HCT116 (cell line): ENCODE measurements around the gene ZNF783.

Experiments
- ATF3 ChIP-seq: IDR thresholded peaks from 2 replicates; pipeline ENCODE4 v1.6.1; 2012
- EZH2 ChIP-seq: fragments of 200-600 bp; sonication (generic); IDR thresholded peaks from 2 replicates; pipeline ENCODE4 v1.6.1; 2017; ENCODE audit warnings: antibody characterized with exemption, mixed run types
- EZH2phosphoT487 ChIP-seq: fragments of 200-600 bp; IDR thresholded peaks from 2 replicates; pipeline ENCODE4 v1.6.1; 2018; ENCODE audit warnings: antibody characterized with exemption, borderline replicate concordance
- JUND ChIP-seq: IDR thresholded peaks from 2 replicates; pipeline ENCODE4 v1.6.1; 2012
- POLR2A ChIP-seq: IDR thresholded peaks from 2 replicates; pipeline ENCODE4 v1.7.0; 2011; ENCODE audit warnings: borderline replicate concordance; ENCODE audit not compliant: insufficient read depth, insufficient read length; ENCODE audit errors: extremely low read depth
- REST ChIP-seq: IDR thresholded peaks from 2 replicates; pipeline ENCODE4 v1.6.1; 2012; ENCODE audit warnings: low read depth
- TCF7L2 ChIP-seq: IDR thresholded peaks from 2 replicates; pipeline ENCODE4 v1.7.0; 2011; ENCODE audit warnings: borderline replicate concordance, inconsistent platforms; ENCODE audit not compliant: insufficient read depth, insufficient read length; ENCODE audit errors: extremely low read depth
- TF ChIP-seq, protein P1 (sequence below), 3 experiments: fragments of 200-600 bp in 1 of 3; sonication (generic) in 1 of 3; IDR thresholded peaks in 2 of 3; conservative IDR thresholded peaks in 1 of 3; 2 replicates each; pipeline ENCODE4 v1.5.1; 2012 to 2017; ENCODE audit warnings: low read depth in 2 of 3, low read length in 2 of 3, antibody characterized with exemption in 1 of 3, borderline replicate concordance in 1 of 3, control low read depth in 1 of 3, mild to moderate bottlenecking in 1 of 3, mixed read lengths in 1 of 3, mixed run types in 1 of 3, moderate library complexity in 1 of 3; ENCODE audit not compliant: insufficient read depth in 1 of 3

- TF ChIP-seq, protein P1, sequence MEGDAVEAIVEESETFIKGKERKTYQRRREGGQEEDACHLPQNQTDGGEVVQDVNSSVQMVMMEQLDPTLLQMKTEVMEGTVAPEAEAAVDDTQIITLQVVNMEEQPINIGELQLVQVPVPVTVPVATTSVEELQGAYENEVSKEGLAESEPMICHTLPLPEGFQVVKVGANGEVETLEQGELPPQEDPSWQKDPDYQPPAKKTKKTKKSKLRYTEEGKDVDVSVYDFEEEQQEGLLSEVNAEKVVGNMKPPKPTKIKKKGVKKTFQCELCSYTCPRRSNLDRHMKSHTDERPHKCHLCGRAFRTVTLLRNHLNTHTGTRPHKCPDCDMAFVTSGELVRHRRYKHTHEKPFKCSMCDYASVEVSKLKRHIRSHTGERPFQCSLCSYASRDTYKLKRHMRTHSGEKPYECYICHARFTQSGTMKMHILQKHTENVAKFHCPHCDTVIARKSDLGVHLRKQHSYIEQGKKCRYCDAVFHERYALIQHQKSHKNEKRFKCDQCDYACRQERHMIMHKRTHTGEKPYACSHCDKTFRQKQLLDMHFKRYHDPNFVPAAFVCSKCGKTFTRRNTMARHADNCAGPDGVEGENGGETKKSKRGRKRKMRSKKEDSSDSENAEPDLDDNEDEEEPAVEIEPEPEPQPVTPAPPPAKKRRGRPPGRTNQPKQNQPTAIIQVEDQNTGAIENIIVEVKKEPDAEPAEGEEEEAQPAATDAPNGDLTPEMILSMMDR (IDR thresholded peaks at IDR 0.05 in 2 of 3, conservative IDR thresholded peaks at IDR 0.05 in 1 of 3; ENCODE audit: borderline replicate concordance in 1 of 3, insufficient read depth in 1 of 3, low read depth in 2 of 3, low read length in 2 of 3) = no peak
- no peak for TF ChIP-seq JUND
- TF ChIP-seq EZH2 = no peak
- TF ChIP-seq POLR2A = no peak
- TF ChIP-seq ATF3 = no peak
- no peak for TF ChIP-seq REST
- no peak for TF ChIP-seq EZH2phosphoT487
- no peak for TF ChIP-seq TCF7L2
Measured at GRCh38 chr7:149287622-149288021, 25.6 kb downstream of the ZNF783 start.
